HEK293 (cell line): ENCODE measurements around the gene CAPZB.

ENCODE experiments used
- CTCF ChIA-PET: fragments of 350-600 bp; formaldehyde crosslinking; extraction: SDS; loops from one replicate; lab custom pipeline; 2021; ENCODE audit warnings: antibody characterized with exemption; lab: Yijun Ruan, JAX
- POLR2A ChIA-PET: fragments of 300-600 bp; formaldehyde crosslinking; extraction: SDS; loops from one replicate; lab custom pipeline; 2020; ENCODE audit warnings: antibody characterized with exemption, inconsistent platforms; lab: Yijun Ruan, JAX
- H3K27ac ChIP-seq: fragments of 200-500 bp; sonication (Bioruptor generic); 2 replicates; pipeline ENCODE4 v1.5.1; 2014; ENCODE audit warnings: low read depth, low read length, control low read depth, inconsistent platforms; ENCODE audit errors: extremely low read depth
- H3K36me3 ChIP-seq, 2 experiments: fragments of 200-500 bp in 1 of 2; sonication (Bioruptor generic) in 1 of 2; 1 replicate in 1 of 2; 2 replicates in 1 of 2; pipeline ENCODE4 v1.5.1; 2014 to 2017; ENCODE audit warnings: inconsistent platforms in 2 of 2, low read length in 2 of 2; ENCODE audit not compliant: control insufficient read depth in 2 of 2, insufficient read depth in 1 of 2
- H3K4me1 ChIP-seq: fragments of 200-500 bp; sonication (Bioruptor generic); 2 replicates; pipeline ENCODE4 v1.5.1; 2014; ENCODE audit warnings: mild to moderate bottlenecking, low read length, inconsistent platforms; ENCODE audit not compliant: control insufficient read depth, insufficient read depth
- H3K4me3 ChIP-seq: 2 replicates; pipeline ENCODE4 v1.5.1; 2011; ENCODE audit warnings: low read depth, mild to moderate bottlenecking, control low read depth, low read length, moderate library complexity
- H3K9me3 ChIP-seq: fragments of 200-500 bp; sonication (Bioruptor generic); 2 replicates; pipeline ENCODE4 v1.5.1; 2014; ENCODE audit warnings: low read depth, low read length, inconsistent platforms; ENCODE audit not compliant: control insufficient read depth, insufficient read depth
- EGR2 ChIP-seq: fragments of 450-650 bp; formaldehyde crosslinking; IDR thresholded peaks from 2 replicates; pipeline ENCODE4 v1.5.1; 2016; ENCODE audit warnings: low read depth, missing biosample characterization, missing genetic modification characterization
- GLIS2 ChIP-seq: fragments of 450-650 bp; formaldehyde crosslinking; IDR thresholded peaks from 2 replicates; pipeline ENCODE4 v1.5.1; 2016; ENCODE audit warnings: missing biosample characterization, missing genetic modification characterization
- IKZF3 ChIP-seq: fragments of 450-650 bp; IDR thresholded peaks from 2 replicates; pipeline ENCODE4 v1.5.0; 2018; ENCODE audit warnings: missing biosample characterization, mild to moderate bottlenecking, missing genetic modification characterization, moderate library complexity
- KLF17 ChIP-seq: fragments of 450-650 bp; formaldehyde crosslinking; IDR thresholded peaks from 2 replicates; pipeline ENCODE4 v1.5.1; 2016; ENCODE audit warnings: missing biosample characterization, missing genetic modification characterization
- KLF8 ChIP-seq: fragments of 450-650 bp; formaldehyde crosslinking; IDR thresholded peaks from 2 replicates; pipeline ENCODE4 v1.5.1; 2016; ENCODE audit warnings: missing biosample characterization, missing genetic modification characterization
- RBAK ChIP-seq: fragments of 450-650 bp; formaldehyde crosslinking; IDR thresholded peaks from 2 replicates; pipeline ENCODE4 v1.5.1; 2016; ENCODE audit warnings: missing biosample characterization, missing genetic modification characterization
- REST ChIP-seq: fragments of 450-650 bp; formaldehyde crosslinking; IDR thresholded peaks from 2 replicates; pipeline ENCODE4 v1.5.1; 2016; ENCODE audit warnings: missing biosample characterization, missing genetic modification characterization
- SCRT1 ChIP-seq: fragments of 450-650 bp; formaldehyde crosslinking; IDR thresholded peaks from 2 replicates; pipeline ENCODE4 v1.5.1; 2016; ENCODE audit warnings: missing biosample characterization, missing genetic modification characterization, borderline replicate concordance
- SP2 ChIP-seq: fragments of 450-650 bp; formaldehyde crosslinking; IDR thresholded peaks from 2 replicates; pipeline ENCODE4 v1.5.1; 2016; ENCODE audit warnings: missing biosample characterization, missing genetic modification characterization
- SP3 ChIP-seq: fragments of 450-650 bp; formaldehyde crosslinking; IDR thresholded peaks from 2 replicates; pipeline ENCODE4 v1.5.1; 2016; ENCODE audit warnings: missing biosample characterization, missing genetic modification characterization
- SP7 ChIP-seq: fragments of 450-650 bp; formaldehyde crosslinking; IDR thresholded peaks from 2 replicates; pipeline ENCODE4 v1.5.1; 2016; ENCODE audit warnings: missing biosample characterization, missing genetic modification characterization
- YY1 ChIP-seq: fragments of 450-650 bp; formaldehyde crosslinking; IDR thresholded peaks from 2 replicates; pipeline ENCODE4 v1.5.1; 2018; ENCODE audit warnings: missing biosample characterization, missing genetic modification characterization
- ZBTB48 ChIP-seq: fragments of 450-650 bp; formaldehyde crosslinking; IDR thresholded peaks from 2 replicates; pipeline ENCODE4 v1.5.1; 2016; ENCODE audit warnings: missing biosample characterization, missing genetic modification characterization
- ZBTB49 ChIP-seq: fragments of 450-650 bp; formaldehyde crosslinking; IDR thresholded peaks from 2 replicates; pipeline ENCODE4 v1.5.1; 2016; ENCODE audit warnings: missing biosample characterization, missing genetic modification characterization, low read depth
- ZEB2 ChIP-seq: fragments of 450-650 bp; formaldehyde crosslinking; IDR thresholded peaks from 2 replicates; pipeline ENCODE4 v1.5.1; 2016; ENCODE audit warnings: missing biosample characterization, missing genetic modification characterization
- ZFHX2 ChIP-seq: fragments of 450-650 bp; formaldehyde crosslinking; conservative IDR thresholded peaks from 2 replicates; pipeline ENCODE4 v1.5.1; 2016; ENCODE audit warnings: missing biosample characterization, missing genetic modification characterization
- ZFP37 ChIP-seq: fragments of 450-650 bp; formaldehyde crosslinking; IDR thresholded peaks from 2 replicates; pipeline ENCODE4 v1.5.1; 2016; ENCODE audit warnings: missing biosample characterization, missing genetic modification characterization
- ZFP69B ChIP-seq: fragments of 450-650 bp; formaldehyde crosslinking; IDR thresholded peaks from 2 replicates; pipeline ENCODE4 v1.5.1; 2016; ENCODE audit warnings: missing biosample characterization, missing genetic modification characterization
- ZIC2 ChIP-seq: fragments of 450-650 bp; formaldehyde crosslinking; IDR thresholded peaks from 2 replicates; pipeline ENCODE4 v1.5.1; 2016; ENCODE audit warnings: missing biosample characterization, missing genetic modification characterization
- ZNF112 ChIP-seq: fragments of 450-650 bp; formaldehyde crosslinking; IDR thresholded peaks from 2 replicates; pipeline ENCODE4 v1.5.0; 2017; ENCODE audit warnings: missing biosample characterization, missing genetic modification characterization
- ZNF114 ChIP-seq: fragments of 450-650 bp; formaldehyde crosslinking; IDR thresholded peaks from 2 replicates; pipeline ENCODE4 v1.5.0; 2017; ENCODE audit warnings: missing biosample characterization, missing genetic modification characterization
- ZNF157 ChIP-seq: fragments of 450-650 bp; formaldehyde crosslinking; IDR thresholded peaks from 2 replicates; pipeline ENCODE4 v1.5.1; 2016; ENCODE audit warnings: missing biosample characterization, missing genetic modification characterization
- ZNF2 ChIP-seq: fragments of 450-650 bp; formaldehyde crosslinking; IDR thresholded peaks from 2 replicates; pipeline ENCODE4 v1.5.1; 2016; ENCODE audit warnings: missing biosample characterization, missing genetic modification characterization
- ZNF24 ChIP-seq: fragments of 450-650 bp; formaldehyde crosslinking; IDR thresholded peaks from 2 replicates; pipeline ENCODE4 v1.5.1; 2016; ENCODE audit warnings: missing biosample characterization, missing genetic modification characterization
- ZNF26 ChIP-seq: fragments of 450-650 bp; formaldehyde crosslinking; IDR thresholded peaks from 2 replicates; pipeline ENCODE4 v1.5.1; 2016; ENCODE audit warnings: missing biosample characterization, missing genetic modification characterization
- ZNF311 ChIP-seq: fragments of 450-650 bp; formaldehyde crosslinking; IDR thresholded peaks from 2 replicates; pipeline ENCODE4 v1.5.1; 2017; ENCODE audit warnings: missing biosample characterization, missing genetic modification characterization, borderline replicate concordance
- ZNF433 ChIP-seq: fragments of 450-650 bp; formaldehyde crosslinking; IDR thresholded peaks from 2 replicates; pipeline ENCODE4 v1.5.1; 2016; ENCODE audit warnings: missing biosample characterization, missing genetic modification characterization, low read depth
- ZNF549 ChIP-seq: fragments of 450-650 bp; IDR thresholded peaks from 2 replicates; pipeline ENCODE4 v1.5.1; 2018; ENCODE audit warnings: missing biosample characterization, missing genetic modification characterization, mild to moderate bottlenecking, inconsistent platforms, moderate library complexity
- ZSCAN23 ChIP-seq: fragments of 450-650 bp; formaldehyde crosslinking; IDR thresholded peaks from 2 replicates; pipeline ENCODE4 v1.5.1; 2016; ENCODE audit warnings: missing biosample characterization, missing genetic modification characterization

Gene CAPZB

GRCh38 chr1:19488136-19488535 lies 2.8 kb upstream of the CAPZB start:
- POLR2A ChIA-PET = interaction anchor here (0.6 to 1.3 kb wide), 2 partner anchors 23 to 350 kb away, joined by 3 to 5 read pairs; no protein-coding TSS in a partner anchor
- TF ChIP-seq SP2 (no peak), ZNF157 (tag by site-specific recombination) (no peak), ZNF114 (tag by site-specific recombination) (no peak), RBAK (tag by site-specific recombination) (no peak), YY1 (tag by site-specific recombination) (no peak), ZNF112 (tag by site-specific recombination) (no peak), ZFP37 (no peak), ZNF311 (tag by site-specific recombination) (no peak), REST (tag by site-specific recombination) (no peak), ZFHX2 (peak; percentile 86), ZNF2 (tag by site-specific recombination) (no peak), SP7 (tag by site-specific recombination) (no peak), ZNF26 (tag by site-specific recombination) (no peak), SP3 (tag by site-specific recombination) (no peak), EGR2 (peak; percentile 70), IKZF3 (tag by site-specific recombination) (no peak), ZBTB49 (tag by site-specific recombination) (no peak), ZNF549 (tag by site-specific recombination) (no peak)
- Histone ChIP-seq H3K4me3 (no peak overlapping the region), H3K9me3 (no peaks in the 10 kb centered on the region), H3K27ac (no peak overlapping the region), H3K36me3 (peaks cover 0 to 9% of the 10 kb centered on the region in 2 experiments; a peak in 1 of 3 replicates), H3K4me1 (peaks cover 6% of the 10 kb centered on the region)
- CTCF ChIA-PET = interaction anchor here (0.6 to 2.2 kb wide), 12 partner anchors 11 to 163 kb away, joined by 3 to 17 read pairs (median 4); no protein-coding TSS in a partner anchor

- H3K36me3 ChIP-seq = peaks cover 0 to 39% of the 10 kb centered on the region in 2 experiments; a peak in 1 of 3 replicates
- ChIA-PET CTCF (no interaction called here), POLR2A (interaction anchor here (0.6 to 1.4 kb wide), 6 partner anchors 8 to 112 kb away, joined by 3 to 6 read pairs (median 3); a partner anchor contains a TSS)
- no peaks in the 10 kb centered on the region for H3K9me3 ChIP-seq
- H3K27ac ChIP-seq = peak overlapping the region; percentile 79
- peak overlapping the region; percentile 91 for H3K4me3 ChIP-seq
- H3K4me1 ChIP-seq = peaks cover 8% of the 10 kb centered on the region
- TF ChIP-seq ZIC2 (tag by site-specific recombination) = peak; percentile 23
- TF ChIP-seq ZNF24 (tag by site-specific recombination) = no peak
- TF ChIP-seq KLF8 (tag by site-specific recombination) = peak; percentile 74; the same call in 1 of the 2 replicates
- TF ChIP-seq ZEB2 (tag by site-specific recombination) = peak; percentile 36; the same call in 1 of the 2 replicates
- no peak; the same call in 1 of the 2 replicates for TF ChIP-seq ZBTB48
- TF ChIP-seq SCRT1 (tag by site-specific recombination) = no peak
- TF ChIP-seq ZSCAN23 (tag by site-specific recombination) = no peak
- peak; percentile 88 for TF ChIP-seq GLIS2 (tag by site-specific recombination)
- no peak for TF ChIP-seq ZNF433 (tag by site-specific recombination)
- TF ChIP-seq ZFP69B = peak; percentile 44; the same call in 1 of the 2 replicates
- TF ChIP-seq KLF17 (tag by site-specific recombination) = peak; percentile 80
- TF ChIP-seq SP2 = peak; percentile 61
- TF ChIP-seq SP3 (tag by site-specific recombination) = peak; percentile 69
- TF ChIP-seq EGR2 = peak; percentile 62
These were observed 459 bp downstream of the CAPZB start for GRCh38 chr1:19484798-19485361.
